SK-N-SH (cell line): ENCODE measurements around the gene ITPA. TPM values are rescaled to one million over a fixed set of nuclear protein-coding genes. Genes with fewer than 3 reads are reported as not detected.

Experiments used
- CTCF ChIA-PET: fragments of 300-600, 350-600 bp; formaldehyde crosslinking; extraction: SDS; loops from one replicate; lab custom pipeline; 2021; lab: Yijun Ruan, JAX
- POLR2A ChIA-PET: fragments of 350-600 bp; sonication (Branson Sonifier 250); formaldehyde crosslinking; extraction: SDS; loops from one replicate; lab custom pipeline; 2020; ENCODE audit warnings: antibody characterized with exemption, inconsistent platforms; lab: Yijun Ruan, JAX
- DNase-seq: peaks from one replicate; pipeline ENCODE4 v3.0.0; 2012
- H2AFZ ChIP-seq: fragments of 200-600 bp; sonication (generic); 2 replicates; pipeline ENCODE4 v1.8.1; 2016; ENCODE audit warnings: antibody characterized with exemption, mild to moderate bottlenecking, low read depth
- H3F3A ChIP-seq: fragments of 200-600 bp; sonication (generic); replicated peaks from 2 replicates; pipeline ENCODE3; 2016; ENCODE audit warnings: antibody characterized with exemption, mild to moderate bottlenecking; ENCODE audit not compliant: insufficient read depth
- H3K27ac ChIP-seq, 2 experiments: fragments of 200-500 bp in 1 of 2; fragments of 200-600 bp in 1 of 2; sonication (Bioruptor generic) in 1 of 2; sonication (generic), shearing (Covaris generic) in 1 of 2; 2 replicates each; pipeline versions ENCODE4 v1.5.1 to v1.6.1; 2014 to 2016; ENCODE audit warnings: low read depth in 2 of 2, inconsistent platforms in 1 of 2, low read length in 1 of 2, mild to moderate bottlenecking in 1 of 2, mixed read lengths in 1 of 2
- H3K27me3 ChIP-seq: fragments of 200-600 bp; sonication (generic), shearing (Covaris generic); 2 replicates; pipeline ENCODE4 v1.6.1; 2016; ENCODE audit warnings: mixed run types; ENCODE audit not compliant: insufficient read depth
- H3K36me3 ChIP-seq, 2 experiments: fragments of 200-500 bp in 1 of 2; fragments of 200-600 bp in 1 of 2; sonication (Bioruptor generic) in 1 of 2; sonication (generic) in 1 of 2; replicated peaks in 1 of 2; 2 replicates each; pipeline versions ENCODE3 to v1.5.1; 2014 to 2016; ENCODE audit warnings: low read length in 1 of 2, mild to moderate bottlenecking in 1 of 2; ENCODE audit not compliant: insufficient read depth in 2 of 2, control insufficient read depth in 1 of 2
- H3K4me1 ChIP-seq, 2 experiments: fragments of 200-500 bp in 1 of 2; fragments of 200-600 bp in 1 of 2; sonication (Bioruptor generic) in 1 of 2; sonication (generic), shearing (Covaris generic) in 1 of 2; 2 replicates each; pipeline versions ENCODE4 v1.5.1 to v1.6.1; 2014 to 2016; ENCODE audit warnings: low read depth in 1 of 2, low read length in 1 of 2, mixed run types in 1 of 2; ENCODE audit not compliant: insufficient read depth in 2 of 2, control insufficient read depth in 1 of 2
- H3K4me2 ChIP-seq: fragments of 200-600 bp; sonication (generic), shearing (Covaris generic); 2 replicates; pipeline ENCODE4 v1.6.1; 2017; ENCODE audit warnings: mixed run types
- H3K4me3 ChIP-seq, 2 experiments: fragments of 200-500 bp in 1 of 2; fragments of 200-600 bp in 1 of 2; sonication (Bioruptor generic) in 1 of 2; sonication (generic), shearing (Covaris generic) in 1 of 2; 2 replicates each; pipeline versions ENCODE4 v1.5.1 to v1.8.1; 2014 to 2016; ENCODE audit warnings: low read depth in 2 of 2, inconsistent platforms in 1 of 2, low read length in 1 of 2, mild to moderate bottlenecking in 1 of 2, mixed read lengths in 1 of 2, moderate library complexity in 1 of 2
- H3K79me2 ChIP-seq: fragments of 200-600 bp; sonication (generic); 2 replicates; pipeline ENCODE4 v1.8.1; 2017; ENCODE audit warnings: mild to moderate bottlenecking; ENCODE audit not compliant: insufficient read depth
- H3K9ac ChIP-seq: fragments of 200-600 bp; sonication (generic); 2 replicates; pipeline ENCODE4 v1.6.1; 2017; ENCODE audit warnings: mixed run types
- H3K9me2 ChIP-seq: fragments of 200-600 bp; sonication (generic); 2 replicates; pipeline ENCODE4 v1.6.1; 2017; ENCODE audit warnings: mixed run types
- H3K9me3 ChIP-seq: fragments of 200-600 bp; sonication (generic); 2 replicates; pipeline ENCODE4 v1.6.1; 2017; ENCODE audit warnings: mixed run types, mild to moderate bottlenecking, moderate library complexity
- H4K20me1 ChIP-seq: fragments of 200-600 bp; sonication (generic); 2 replicates; pipeline ENCODE4 v1.6.1; 2017; ENCODE audit warnings: mild to moderate bottlenecking, mixed run types; ENCODE audit not compliant: insufficient read depth
- EP300 ChIP-seq, 2 experiments: IDR thresholded peaks; 2 replicates each; pipeline versions ENCODE4 v1.4.0 to v1.6.1; 2012; ENCODE audit warnings: borderline replicate concordance in 1 of 2, low read depth in 1 of 2, low read length in 1 of 2
- FOXJ3 ChIP-seq: sonication (generic); formaldehyde crosslinking; IDR thresholded peaks from 2 replicates; pipeline ENCODE4 v1.5.1; 2020; ENCODE audit warnings: mild to moderate bottlenecking, missing genetic modification reagents
- GABPA ChIP-seq: IDR thresholded peaks from 2 replicates; pipeline ENCODE4 v1.4.0; 2012; ENCODE audit warnings: low read depth, mild to moderate bottlenecking
- GATA2 ChIP-seq: sonication (generic); formaldehyde crosslinking; IDR thresholded peaks from 2 replicates; pipeline ENCODE4 v1.5.0; 2020; ENCODE audit warnings: mild to moderate bottlenecking, missing genetic modification reagents
- IRF3 ChIP-seq: fragments of 150-350 bp; IDR thresholded peaks from 2 replicates; pipeline ENCODE4 v1.6.1; 2016; ENCODE audit warnings: mild to moderate bottlenecking, low read depth, low read length
- JUND ChIP-seq: IDR thresholded peaks from 2 replicates; pipeline ENCODE4 v1.4.0; 2012
- MEF2A ChIP-seq: IDR thresholded peaks from 2 replicates; pipeline ENCODE4 v1.4.0; 2012; ENCODE audit warnings: low read depth, borderline replicate concordance
- MXI1 ChIP-seq: IDR thresholded peaks from 2 replicates; pipeline ENCODE4 v1.6.1; 2012; ENCODE audit warnings: mild to moderate bottlenecking, low read depth, low read length, improper control_type of control experiment
- RAD21 ChIP-seq: IDR thresholded peaks from 2 replicates; pipeline ENCODE4 v1.6.1; 2012; ENCODE audit warnings: mild to moderate bottlenecking, low read length
- RFX5 ChIP-seq: IDR thresholded peaks from 2 replicates; pipeline ENCODE4 v1.6.1; 2012; ENCODE audit warnings: mild to moderate bottlenecking, improper control_type of control experiment, low read length
- RXRA ChIP-seq: IDR thresholded peaks from 2 replicates; pipeline ENCODE4 v1.4.0; 2012; ENCODE audit warnings: low read depth, mild to moderate bottlenecking, borderline replicate concordance
- SIN3A ChIP-seq: IDR thresholded peaks from 2 replicates; pipeline ENCODE4 v1.6.1; 2012; ENCODE audit warnings: low read depth, mild to moderate bottlenecking, low read length, moderate library complexity, borderline replicate concordance
- SMC3 ChIP-seq: IDR thresholded peaks from 2 replicates; pipeline ENCODE4 v1.6.1; 2012; ENCODE audit warnings: low read depth, low read length, improper control_type of control experiment
- USF1 ChIP-seq: IDR thresholded peaks from 2 replicates; pipeline ENCODE4 v1.4.0; 2012; ENCODE audit warnings: low read depth, borderline replicate concordance
- YY1 ChIP-seq: IDR thresholded peaks from 2 replicates; pipeline ENCODE4 v1.4.0; 2012; ENCODE audit warnings: low read depth, mild to moderate bottlenecking
- WGBS: methylation state at CpG from one replicate; pipeline ENCODE4 v1.1.6; 2017; ENCODE audit warnings: low lambda C conversion rate; 5-methylcytosine and 5-hydroxymethylcytosine counted together
- polyA plus RNA-seq, 3 experiments: library from polyadenylated mRNA; depleted of rRNA; stranded (reverse); fragments of >200 nt; gene quantifications; 2 replicates each; pipeline ENCODE4 v1.2.3, GENCODE V29; 2012
- TF ChIP-seq, protein P1 (sequence below): fragments of 150-350 bp; IDR thresholded peaks from 2 replicates; pipeline ENCODE4 v1.6.1; 2017; ENCODE audit warnings: antibody characterized with exemption, low read length, low read depth, borderline replicate concordance
- TF ChIP-seq, protein P2 (sequence below): fragments of 200-600 bp; sonication (generic); IDR thresholded peaks from 2 replicates; pipeline ENCODE4 v1.6.1; 2017; ENCODE audit warnings: antibody characterized with exemption, mild to moderate bottlenecking, moderate library complexity
- TF ChIP-seq, protein P3 (sequence below): IDR thresholded peaks from 2 replicates; pipeline ENCODE4 v1.4.0; 2012; ENCODE audit warnings: low read depth, borderline replicate concordance

Gene ITPA
- polyA plus RNA-seq, 1 of the 3 experiments (the other 2 are of a cell fraction): 66.7 TPM

GRCh38 chr20:3250091-3250504 lies 40.8 kb downstream of the ITPA start:
- Histone ChIP-seq H3K9me3 (no peaks in the 10 kb centered on the region), H3K4me3 (no peak overlapping the region; a peak in 1 of 4 replicates), H3K27ac (no peak overlapping the region), H2AFZ (no peak overlapping the region), H3K79me2 (no peaks in the 10 kb centered on the region), H3K9me2 (no peaks in the 10 kb centered on the region), H3K27me3 (no peaks in the 10 kb centered on the region), H3K36me3 (peaks cover 3 to 34% of the 10 kb centered on the region in 2 experiments), H3K4me1 (no peaks in the 10 kb centered on the region), H4K20me1 (no peaks in the 10 kb centered on the region), H3K9ac (no peak overlapping the region), H3K4me2 (no peak overlapping the region), H3F3A (no peaks in the 10 kb centered on the region)
- ChIA-PET CTCF (interaction anchor here (1.0 to 3.3 kb wide), 5 partner anchors 10 to 634 kb away, joined by 3 to 16 read pairs (median 4); partner anchors contain the start of gene SLC4A11), POLR2A (no interaction called here)
- no peak for DNase-seq
- 78% methylated on average over 10 of the region's 10 CpGs for WGBS
- TF ChIP-seq, protein P1, sequence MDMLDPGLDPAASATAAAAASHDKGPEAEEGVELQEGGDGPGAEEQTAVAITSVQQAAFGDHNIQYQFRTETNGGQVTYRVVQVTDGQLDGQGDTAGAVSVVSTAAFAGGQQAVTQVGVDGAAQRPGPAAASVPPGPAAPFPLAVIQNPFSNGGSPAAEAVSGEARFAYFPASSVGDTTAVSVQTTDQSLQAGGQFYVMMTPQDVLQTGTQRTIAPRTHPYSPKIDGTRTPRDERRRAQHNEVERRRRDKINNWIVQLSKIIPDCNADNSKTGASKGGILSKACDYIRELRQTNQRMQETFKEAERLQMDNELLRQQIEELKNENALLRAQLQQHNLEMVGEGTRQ: no peak
- TF ChIP-seq MXI1 (no peak), FOXJ3 (CRISPR knock-in tag) (no peak), RAD21 (no peak), GATA2 (CRISPR knock-in tag) (no peak), MEF2A (no peak), JUND (no peak), IRF3 (no peak)
- TF ChIP-seq, protein P2, sequence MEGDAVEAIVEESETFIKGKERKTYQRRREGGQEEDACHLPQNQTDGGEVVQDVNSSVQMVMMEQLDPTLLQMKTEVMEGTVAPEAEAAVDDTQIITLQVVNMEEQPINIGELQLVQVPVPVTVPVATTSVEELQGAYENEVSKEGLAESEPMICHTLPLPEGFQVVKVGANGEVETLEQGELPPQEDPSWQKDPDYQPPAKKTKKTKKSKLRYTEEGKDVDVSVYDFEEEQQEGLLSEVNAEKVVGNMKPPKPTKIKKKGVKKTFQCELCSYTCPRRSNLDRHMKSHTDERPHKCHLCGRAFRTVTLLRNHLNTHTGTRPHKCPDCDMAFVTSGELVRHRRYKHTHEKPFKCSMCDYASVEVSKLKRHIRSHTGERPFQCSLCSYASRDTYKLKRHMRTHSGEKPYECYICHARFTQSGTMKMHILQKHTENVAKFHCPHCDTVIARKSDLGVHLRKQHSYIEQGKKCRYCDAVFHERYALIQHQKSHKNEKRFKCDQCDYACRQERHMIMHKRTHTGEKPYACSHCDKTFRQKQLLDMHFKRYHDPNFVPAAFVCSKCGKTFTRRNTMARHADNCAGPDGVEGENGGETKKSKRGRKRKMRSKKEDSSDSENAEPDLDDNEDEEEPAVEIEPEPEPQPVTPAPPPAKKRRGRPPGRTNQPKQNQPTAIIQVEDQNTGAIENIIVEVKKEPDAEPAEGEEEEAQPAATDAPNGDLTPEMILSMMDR: peak; percentile 24; the same call in 1 of the 2 replicates

DNA sequence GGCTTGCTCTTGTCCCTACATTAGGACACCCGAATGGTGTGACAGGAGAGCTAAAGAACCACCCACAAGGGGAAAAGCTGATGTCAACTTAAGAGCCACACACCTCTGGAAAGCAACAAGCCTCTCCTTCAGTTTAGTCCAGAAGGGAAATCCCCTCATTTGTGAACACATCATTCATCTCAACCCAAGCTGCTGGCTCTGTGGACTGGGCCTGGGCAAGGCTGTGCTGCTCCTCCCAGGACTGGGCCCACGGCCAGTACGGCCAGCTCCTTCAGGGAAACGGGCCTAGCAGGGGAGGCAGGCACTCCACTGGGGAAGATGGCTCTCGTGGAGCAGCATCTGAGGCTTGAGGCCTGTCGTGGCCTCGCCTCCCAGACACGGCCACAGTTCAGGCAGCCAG lies 42.5 kb downstream of the ITPA start:
- TF ChIP-seq SMC3 (no peak), RAD21 (no peak), SIN3A (no peak), USF1 (no peak), GABPA (no peak), YY1 (no peak), RFX5 (no peak), MEF2A (no peak), RXRA (no peak), MXI1 (no peak), EP300 (IDR thresholded peaks at IDR 0.05; ENCODE audit: borderline replicate concordance in 1 of 2, low read depth in 1 of 2, low read length in 1 of 2) (no peak)
- TF ChIP-seq, protein P1: no peak
- TF ChIP-seq, protein P3, sequence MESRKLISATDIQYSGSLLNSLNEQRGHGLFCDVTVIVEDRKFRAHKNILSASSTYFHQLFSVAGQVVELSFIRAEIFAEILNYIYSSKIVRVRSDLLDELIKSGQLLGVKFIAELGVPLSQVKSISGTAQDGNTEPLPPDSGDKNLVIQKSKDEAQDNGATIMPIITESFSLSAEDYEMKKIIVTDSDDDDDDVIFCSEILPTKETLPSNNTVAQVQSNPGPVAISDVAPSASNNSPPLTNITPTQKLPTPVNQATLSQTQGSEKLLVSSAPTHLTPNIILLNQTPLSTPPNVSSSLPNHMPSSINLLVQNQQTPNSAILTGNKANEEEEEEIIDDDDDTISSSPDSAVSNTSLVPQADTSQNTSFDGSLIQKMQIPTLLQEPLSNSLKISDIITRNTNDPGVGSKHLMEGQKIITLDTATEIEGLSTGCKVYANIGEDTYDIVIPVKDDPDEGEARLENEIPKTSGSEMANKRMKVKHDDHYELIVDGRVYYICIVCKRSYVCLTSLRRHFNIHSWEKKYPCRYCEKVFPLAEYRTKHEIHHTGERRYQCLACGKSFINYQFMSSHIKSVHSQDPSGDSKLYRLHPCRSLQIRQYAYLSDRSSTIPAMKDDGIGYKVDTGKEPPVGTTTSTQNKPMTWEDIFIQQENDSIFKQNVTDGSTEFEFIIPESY: no peak
- H4K20me1 ChIP-seq: no peaks in the 10 kb centered on the region
- no peaks in the 10 kb centered on the region for H3F3A ChIP-seq
- DNase-seq: no peak
- 100% methylated on average over 1 of the region's 8 CpGs for WGBS
- POLR2A ChIA-PET: no interaction called here
- H2AFZ ChIP-seq: no peak overlapping the region
- no peaks in the 10 kb centered on the region for H3K9me2 ChIP-seq
- CTCF ChIA-PET: interaction anchor here (1.0 to 3.3 kb wide), 5 partner anchors 12 to 78 kb away, joined by 3 to 16 read pairs (median 4); partner anchors contain the start of gene SLC4A11
- H3K79me2 ChIP-seq: no peaks in the 10 kb centered on the region
- peaks cover 8 to 44% of the 10 kb centered on the region in 2 experiments for H3K36me3 ChIP-seq
- H3K27me3 ChIP-seq: no peaks in the 10 kb centered on the region
- H3K9me3 ChIP-seq: no peaks in the 10 kb centered on the region
- H3K4me3 ChIP-seq: no peak overlapping the region
- no peak overlapping the region for H3K9ac ChIP-seq
- no peak overlapping the region for H3K4me2 ChIP-seq
- H3K4me1 ChIP-seq: no peaks in the 10 kb centered on the region
- no peak overlapping the region for H3K27ac ChIP-seq
